ENCODE data around the gene DISP3.
"Not testable (repeated sequence)": the region's sequence is repeated elsewhere in the genome, so short reads cannot be mapped to it uniquely, and the experiment has no call there.

DISP3 gene

DNA sequence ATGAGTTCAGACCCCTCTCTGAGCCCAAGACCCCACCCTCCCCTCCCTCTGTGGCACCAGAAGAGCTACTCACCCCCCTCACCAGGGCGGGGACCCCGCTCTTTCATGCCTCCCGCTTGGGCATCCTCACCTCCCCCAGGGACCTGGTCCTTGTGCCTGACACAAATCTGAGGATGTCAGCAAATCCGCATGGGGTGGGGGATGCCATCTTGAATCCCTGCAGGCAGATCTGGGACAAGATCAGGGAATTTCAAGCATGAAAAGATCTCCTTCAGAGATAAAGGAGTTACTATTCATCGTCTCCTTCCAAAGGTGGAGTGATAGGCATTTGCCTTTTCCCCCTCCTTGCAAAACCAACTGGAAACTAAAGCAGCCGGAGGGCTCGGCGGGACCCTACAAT lies 81.1 kb downstream of the DISP3 start:
- DNase-seq, result no peak

GRCh38 chr1:11561740-11562139 lies 82.8 kb downstream of the DISP3 start:
- no peak for DNase-seq

GRCh38 chr1:11562664-11563063 lies 83.7 kb downstream of the DISP3 start:
- DNase-seq, result no peak

- no peak for DNase-seq
Observed at GRCh38 chr1:11563560-11564069, 84.7 kb downstream of the DISP3 start.

GRCh38 chr1:11564237-11564636 lies 85.3 kb downstream of the DISP3 start:
- DNase-seq, result no peak

DNA sequence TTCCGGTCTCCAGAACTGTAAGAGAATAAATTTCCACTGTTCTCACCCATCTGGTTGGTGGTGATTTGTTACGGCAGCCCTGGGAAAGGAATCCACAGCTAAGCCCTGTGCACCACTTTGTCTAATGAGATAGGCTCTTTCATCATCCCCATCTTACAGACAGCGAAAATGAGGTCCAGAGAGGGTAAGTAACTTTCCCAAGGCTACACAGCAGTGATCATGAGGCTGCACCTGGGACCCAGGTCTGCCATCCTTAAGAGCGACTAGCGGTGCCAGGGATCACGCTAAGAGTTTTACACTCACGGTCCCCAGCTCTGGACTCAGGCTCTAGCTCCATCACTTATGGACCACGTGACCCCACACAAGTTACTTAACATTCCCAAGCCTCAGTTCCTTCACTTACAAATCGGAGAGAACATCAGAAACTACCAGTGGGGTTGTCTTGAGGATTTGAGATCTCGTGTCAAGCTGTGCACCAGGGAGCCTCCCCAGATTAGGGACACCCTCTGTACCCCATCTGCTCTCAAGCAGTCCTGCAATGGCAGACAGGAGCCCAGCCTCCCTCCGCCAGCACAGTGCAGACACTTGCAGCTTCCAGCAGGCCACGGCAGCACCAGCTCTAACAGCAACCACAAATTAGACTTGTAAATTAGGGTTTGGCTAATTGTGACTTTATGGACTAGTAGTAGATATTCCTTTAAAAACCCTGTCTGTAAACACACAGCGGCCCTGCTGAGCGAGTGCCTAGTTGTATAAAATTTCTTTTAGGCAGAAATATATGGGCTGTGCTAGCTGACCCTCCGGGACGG lies 87.3 kb downstream of the DISP3 start:
- DNase-seq, result no peak

DNA sequence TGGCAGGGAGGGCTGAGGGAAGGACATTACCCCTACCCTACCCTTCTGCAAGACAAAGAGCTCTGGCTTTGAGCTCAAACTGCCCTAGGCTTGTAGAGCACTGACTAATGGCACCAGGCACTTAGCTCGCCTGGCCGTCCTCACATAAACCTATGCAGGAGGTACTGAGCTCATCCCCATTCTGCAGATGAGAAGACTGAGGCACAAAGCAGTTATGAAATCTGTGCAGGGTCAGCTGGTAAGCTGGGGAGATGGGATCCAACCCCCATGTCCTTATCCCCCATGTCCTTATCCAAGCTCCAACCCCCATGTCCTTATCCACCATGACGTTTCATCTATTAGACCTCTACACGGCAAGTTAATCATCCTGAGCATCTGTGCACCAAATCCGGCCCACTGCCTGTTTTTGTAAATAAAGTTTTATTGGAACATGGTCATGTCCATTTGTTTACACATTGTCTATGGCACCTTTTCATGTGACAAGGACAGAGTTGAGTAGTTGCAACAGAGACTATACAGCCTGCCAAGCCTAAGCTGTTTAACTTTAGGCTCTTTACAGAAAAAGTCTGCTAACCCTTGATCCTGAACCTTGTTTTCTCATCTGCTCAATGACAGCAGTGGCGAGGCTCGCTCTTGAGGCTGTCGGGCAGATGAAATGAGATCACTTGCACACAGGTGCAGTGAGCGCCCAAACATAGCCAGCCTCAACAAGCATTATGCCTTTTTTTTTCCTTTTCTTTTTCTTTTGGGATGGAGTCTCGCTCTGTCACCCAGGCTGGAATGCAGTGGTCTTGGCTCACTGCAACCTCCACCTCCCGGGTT lies 88.5 kb downstream of the DISP3 start:
- DNase-seq, result no peak

DNA sequence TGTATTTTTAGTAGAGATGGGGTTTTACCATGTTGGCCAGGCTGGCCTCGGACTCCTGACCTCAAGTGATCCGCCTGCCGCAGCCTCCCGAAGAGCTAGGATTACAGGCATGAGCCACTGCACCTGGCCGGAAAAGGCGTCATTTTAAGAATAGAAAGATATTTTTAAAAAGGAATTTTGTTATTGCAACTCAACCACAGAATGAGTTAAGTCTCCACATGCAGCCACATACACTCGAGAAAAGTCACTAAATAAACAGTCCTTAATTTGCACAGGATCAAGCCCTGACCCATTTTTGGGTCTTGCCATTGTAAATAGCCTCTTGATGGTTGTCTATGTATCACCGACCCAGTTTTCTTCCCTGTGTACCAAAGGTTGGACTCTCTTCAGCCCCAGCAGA lies 89.7 kb downstream of the DISP3 start:
- no peak for DNase-seq

GRCh38 chr1:11569551-11569950 lies 90.6 kb downstream of the DISP3 start:
- no peak for DNase-seq

GRCh38 chr1:11569954-11570353 lies 91.0 kb downstream of the DISP3 start:
- DNase-seq, result no peak

DNA sequence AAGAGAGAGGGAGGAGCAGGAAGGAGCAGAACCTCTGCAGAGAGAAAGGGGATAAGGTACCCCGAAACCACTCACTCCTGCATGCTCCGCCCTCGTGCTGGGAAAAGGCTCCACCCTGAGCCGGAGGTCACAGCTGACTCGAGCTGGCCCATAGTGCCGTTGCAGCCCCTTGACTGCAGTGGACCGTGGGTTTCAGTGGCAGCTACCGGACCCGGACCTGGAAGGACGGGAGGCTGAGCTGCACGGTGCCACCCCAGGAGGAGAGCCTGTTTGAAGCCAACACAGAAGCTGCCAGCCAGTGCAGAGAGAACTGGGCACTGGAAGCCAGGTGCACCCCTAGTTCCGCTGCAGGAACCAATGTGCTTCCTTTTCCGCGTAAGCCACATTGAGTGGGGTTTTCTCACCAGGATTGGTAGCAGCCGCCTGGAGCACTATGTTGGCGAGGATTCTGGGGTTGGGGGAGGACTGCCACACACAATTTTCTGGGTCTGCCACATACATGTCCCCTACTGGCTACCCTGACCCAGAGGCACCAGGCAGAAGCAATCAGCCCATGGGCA lies 91.9 kb downstream of the DISP3 start:
- no peak for DNase-seq

- DNase-seq, result no peak
Observed at GRCh38 chr1:11571906-11572616, 93.1 kb downstream of the DISP3 start.

DNA sequence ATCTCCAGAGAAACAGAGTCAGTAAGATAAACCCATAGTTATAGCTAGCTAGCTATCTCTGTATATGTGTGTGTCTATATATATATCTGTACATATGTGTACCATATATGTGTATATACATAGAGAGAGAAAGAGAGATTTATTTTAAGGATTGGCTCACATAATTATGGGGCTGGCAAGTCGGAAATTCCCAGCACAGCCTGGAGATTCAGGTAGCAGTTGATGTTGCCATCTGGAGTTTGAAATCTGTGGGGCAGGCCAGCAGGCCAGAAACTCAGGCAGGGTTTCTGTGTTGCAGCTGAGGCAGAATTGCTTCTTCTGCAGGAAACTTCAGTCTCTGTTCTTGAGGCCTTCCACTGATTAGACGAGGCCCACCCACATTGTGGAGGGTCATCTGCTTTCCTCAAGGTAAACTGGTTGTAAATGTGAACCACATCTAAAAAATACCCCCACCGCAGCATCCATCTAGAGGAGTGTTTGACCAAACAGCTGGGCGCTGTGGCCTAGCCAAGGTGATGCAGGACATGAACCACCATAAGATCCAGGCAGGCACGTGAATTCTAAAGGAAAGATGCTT lies 94.2 kb downstream of the DISP3 start:
- DNase-seq, result no peak

DNA sequence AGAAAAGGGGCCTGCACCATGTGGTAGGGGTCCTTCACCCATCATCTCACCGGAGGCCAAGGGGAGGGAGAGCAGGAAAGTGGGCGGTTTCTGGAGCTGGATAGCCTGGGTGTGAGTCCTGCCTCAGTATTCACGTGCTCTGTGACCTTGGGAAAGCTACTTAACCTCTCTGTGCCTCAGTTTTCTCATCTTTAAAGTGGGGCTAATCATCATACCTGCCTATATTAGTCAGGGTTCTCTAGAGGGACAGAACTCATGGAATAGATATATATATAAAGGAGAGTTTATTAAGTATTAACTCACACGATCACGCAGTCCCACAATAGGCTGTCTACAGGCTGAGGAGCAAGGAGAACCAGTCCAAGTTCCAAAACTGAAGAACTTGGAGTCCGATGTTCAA lies 96.6 kb downstream of the DISP3 start:
- DNase-seq, result no peak

DNA sequence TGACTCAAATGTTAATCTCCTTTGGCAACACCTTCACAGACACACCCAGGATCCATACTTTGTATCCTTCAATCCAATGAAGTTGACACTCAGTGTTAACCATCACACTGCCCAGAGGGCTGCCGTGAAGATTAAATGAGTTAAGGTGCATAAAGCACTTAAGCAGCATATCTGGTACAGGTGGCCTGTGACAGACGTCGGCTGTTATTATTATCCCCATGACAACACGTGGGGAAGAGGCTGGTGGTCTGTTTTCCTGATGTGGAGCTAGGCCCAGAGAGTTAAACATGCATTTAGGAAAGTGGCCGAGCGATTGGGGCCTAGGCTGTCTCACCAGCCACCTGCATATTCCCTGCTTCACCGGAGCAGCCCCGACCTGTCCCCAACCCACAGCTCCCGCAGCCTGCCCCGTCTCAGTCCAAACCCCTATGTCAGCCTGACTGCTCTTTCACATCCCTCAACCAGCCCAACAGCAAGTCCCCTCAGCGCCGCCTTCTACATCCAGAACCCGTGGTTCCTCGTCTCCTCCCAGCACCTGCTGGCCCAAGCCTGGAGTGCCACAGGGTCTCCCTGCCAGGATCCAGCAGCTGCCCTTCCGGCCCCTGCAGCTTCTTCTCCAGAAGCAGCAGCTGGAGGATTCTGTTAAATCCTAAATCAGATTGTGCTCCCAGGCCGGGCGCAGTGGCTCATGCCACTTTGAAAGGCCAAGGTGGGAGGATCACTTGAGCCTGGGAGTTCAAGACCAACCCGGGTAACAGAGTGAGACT lies 97.3 kb downstream of the DISP3 start:
- DNase-seq, result no peak

DNA sequence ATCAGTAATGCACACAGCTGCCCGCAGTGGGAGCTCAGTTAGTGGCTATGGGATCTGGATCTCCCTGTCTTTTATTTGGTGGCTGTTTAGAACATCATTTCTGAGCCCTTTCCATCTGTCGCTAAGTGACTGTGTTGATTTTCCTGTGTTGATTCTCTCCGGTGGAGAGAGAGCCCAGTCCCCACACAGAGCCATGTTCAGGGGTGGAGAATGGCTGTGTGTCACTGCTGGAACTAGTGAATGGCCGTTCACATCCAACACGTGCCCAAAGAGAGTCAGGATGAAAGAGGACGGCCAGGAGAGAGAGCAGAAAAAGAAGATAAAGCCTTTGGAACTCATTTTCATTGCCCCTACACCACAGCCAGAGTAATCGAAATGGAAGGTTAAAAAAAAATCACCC lies 99.0 kb downstream of the DISP3 start:
- DNase-seq, result no peak

- no peak for DNase-seq
Observed at GRCh38 chr1:11579506-11579905, 100.6 kb downstream of the DISP3 start.

GRCh38 chr1:11580049-11580448 lies 101.1 kb downstream of the DISP3 start:
- DNase-seq, result not testable (repeated sequence)

- no peak for DNase-seq
Observed at GRCh38 chr1:11581445-11581991, 102.6 kb downstream of the DISP3 start.

GRCh38 chr1:11585389-11585788 lies 106.4 kb downstream of the DISP3 start:
- no peak for DNase-seq

Measured in activated CD4-positive, CD25-positive, alpha-beta regulatory T cell treated with anti-CD3 and anti-CD28 coated beads, Interleukin-2, amount 50 U/mL, for 72 hours (primary cell).